MM.1S (cell line): Measurements from ENCODE around the gene ANKRD36B.
"Not testable (repeated sequence)": the region's sequence is repeated elsewhere in the genome, so short reads cannot be mapped to it uniquely, and the experiment has no call there.

ENCODE experiments used
- EZH2 ChIP-seq: fragments of 300-600 bp; sonication (generic); optimal IDR thresholded peaks from 2 replicates; pipeline ENCODE3; 2017; ENCODE audit warnings: low read depth, mild to moderate bottlenecking, antibody characterized with exemption, low read length, mixed read lengths
- EZH2phosphoT487 ChIP-seq: fragments of 300-600 bp; sonication (generic); IDR thresholded peaks from 2 replicates; pipeline ENCODE4 v1.6.1; 2018; ENCODE audit warnings: antibody characterized with exemption, low read length
- TF ChIP-seq, protein P1 (sequence below): fragments of 300-600 bp; sonication (generic); IDR thresholded peaks from 2 replicates; pipeline ENCODE4 v1.5.1; 2016; ENCODE audit warnings: antibody characterized with exemption, low read length, mixed read lengths

DNA sequence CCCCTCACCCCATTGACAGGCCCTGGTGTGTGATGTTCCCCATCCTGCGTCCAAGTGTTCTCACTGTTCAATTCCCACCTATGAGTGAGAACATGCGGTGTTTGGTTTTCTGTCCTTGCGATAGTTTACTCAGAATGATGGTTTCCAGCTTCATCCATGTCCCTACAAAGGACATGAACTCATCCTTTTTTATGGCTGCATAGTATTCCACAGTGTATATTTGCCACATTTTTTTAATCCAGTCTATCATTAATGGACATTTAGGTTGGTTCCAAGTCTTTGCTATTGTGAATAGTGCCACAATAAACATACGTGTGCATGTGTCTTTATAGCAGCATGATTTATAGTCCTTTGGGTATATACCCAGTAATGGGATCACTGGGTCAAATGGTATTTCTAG lies 6.5 kb upstream of the ANKRD36B start:
- TF ChIP-seq, protein P1, sequence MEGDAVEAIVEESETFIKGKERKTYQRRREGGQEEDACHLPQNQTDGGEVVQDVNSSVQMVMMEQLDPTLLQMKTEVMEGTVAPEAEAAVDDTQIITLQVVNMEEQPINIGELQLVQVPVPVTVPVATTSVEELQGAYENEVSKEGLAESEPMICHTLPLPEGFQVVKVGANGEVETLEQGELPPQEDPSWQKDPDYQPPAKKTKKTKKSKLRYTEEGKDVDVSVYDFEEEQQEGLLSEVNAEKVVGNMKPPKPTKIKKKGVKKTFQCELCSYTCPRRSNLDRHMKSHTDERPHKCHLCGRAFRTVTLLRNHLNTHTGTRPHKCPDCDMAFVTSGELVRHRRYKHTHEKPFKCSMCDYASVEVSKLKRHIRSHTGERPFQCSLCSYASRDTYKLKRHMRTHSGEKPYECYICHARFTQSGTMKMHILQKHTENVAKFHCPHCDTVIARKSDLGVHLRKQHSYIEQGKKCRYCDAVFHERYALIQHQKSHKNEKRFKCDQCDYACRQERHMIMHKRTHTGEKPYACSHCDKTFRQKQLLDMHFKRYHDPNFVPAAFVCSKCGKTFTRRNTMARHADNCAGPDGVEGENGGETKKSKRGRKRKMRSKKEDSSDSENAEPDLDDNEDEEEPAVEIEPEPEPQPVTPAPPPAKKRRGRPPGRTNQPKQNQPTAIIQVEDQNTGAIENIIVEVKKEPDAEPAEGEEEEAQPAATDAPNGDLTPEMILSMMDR, result not testable (repeated sequence)
- TF ChIP-seq EZH2, EZH2phosphoT487: not testable (repeated sequence)
